HG03025 (cell line): ENCODE data around the gene NIPAL4.
"Not testable (repeated sequence)": the region's sequence is repeated elsewhere in the genome, so short reads cannot be mapped to it uniquely, and the experiment has no call there.

Source experiments
- ATAC-seq: cut with Tn5 transposase; IDR thresholded peaks from one replicate; pipeline ENCODE4 v1.9.1; 2021; ENCODE audit warnings: mild to moderate bottlenecking, moderate library complexity; ENCODE audit not compliant: unreplicated experiment, low FRiP score

The NIPAL4 gene

GRCh38 chr5:157481666-157482065, 21.7 kb downstream of the NIPAL4 start:
- ATAC-seq, result no peak

- not testable (repeated sequence) for ATAC-seq
Observed at GRCh38 chr5:157482702-157483101, 22.7 kb downstream of the NIPAL4 start.

- ATAC-seq, result no peak
Observed at GRCh38 chr5:157484768-157485167, 24.8 kb downstream of the NIPAL4 start.

GRCh38 chr5:157485340-157485739, 25.3 kb downstream of the NIPAL4 start:
- ATAC-seq, result no peak

- peak; percentile 41 for ATAC-seq
Observed at GRCh38 chr5:157485811-157486210, 25.8 kb downstream of the NIPAL4 start.

GRCh38 chr5:157486221-157486681, 26.2 kb downstream of the NIPAL4 start:
- ATAC-seq, result peak; percentile 51

- ATAC-seq, result peak; percentile 37
Observed at GRCh38 chr5:157486861-157487260, 26.8 kb downstream of the NIPAL4 start.

GRCh38 chr5:157487358-157487757, 27.3 kb downstream of the NIPAL4 start:
- ATAC-seq, result no peak

GRCh38 chr5:157491471-157491995, 31.5 kb downstream of the NIPAL4 start:
- ATAC-seq, result no peak

GRCh38 chr5:157492886-157493285, 32.9 kb downstream of the NIPAL4 start:
- ATAC-seq, result no peak

GRCh38 chr5:157494178-157494832, 34.3 kb downstream of the NIPAL4 start:
- ATAC-seq, result no peak

- ATAC-seq, result no peak
Observed at GRCh38 chr5:157496864-157497263, 36.9 kb downstream of the NIPAL4 start.

- no peak for ATAC-seq
Observed at GRCh38 chr5:157497875-157498611, 38.0 kb downstream of the NIPAL4 start.

GRCh38 chr5:157502143-157502647, 42.2 kb downstream of the NIPAL4 start:
- ATAC-seq, result peak; percentile 68

- ATAC-seq, result no peak
Observed at GRCh38 chr5:157504053-157504452, 44.0 kb downstream of the NIPAL4 start.

- ATAC-seq, result no peak
Observed at GRCh38 chr5:157505496-157505895, 45.5 kb downstream of the NIPAL4 start.

- ATAC-seq, result no peak
Observed at GRCh38 chr5:157506066-157506590, 46.1 kb downstream of the NIPAL4 start.

- no peak for ATAC-seq
Observed at GRCh38 chr5:157506981-157507780, 47.2 kb downstream of the NIPAL4 start.

GRCh38 chr5:157509093-157509492, 49.1 kb downstream of the NIPAL4 start:
- no peak for ATAC-seq

- ATAC-seq, result no peak
Observed at GRCh38 chr5:157509587-157509986, 49.6 kb downstream of the NIPAL4 start.
